ENCODE results near the gene HEPN1. TPM values are rescaled to one million over a fixed set of nuclear protein-coding genes. Genes with fewer than 3 reads are reported as not detected.

HEPN1 gene
- total and polyA plus RNA-seq, 2 of the 8 experiments (the other 6 are each of a cell fraction or from before 2014, with no cell fraction given), result not detected

GRCh38 chr11:124892750-124893454, 26.1 kb upstream of the HEPN1 start:
- Histone ChIP-seq H3K14ac (ENCODE audit: insufficient read length) (no peak overlapping the region), H3K36me3 (ENCODE audit: control insufficient read depth in 2 of 4, insufficient read depth in 4 of 4, low read length in 3 of 4) (no peaks in the 10 kb centered on the region), H3K9me3 (ENCODE audit: insufficient read depth in 2 of 2, low read depth in 1 of 2, low read length in 1 of 2) (no peaks in the 10 kb centered on the region), H3K79me2 (ENCODE audit: control insufficient read depth in 1 of 2, insufficient read depth in 2 of 2, low read length in 2 of 2) (no peaks in the 10 kb centered on the region), H3K56ac (replicated peaks; ENCODE audit: insufficient read length, low read depth, low read length) (no peak overlapping the region), H3K27me3 (replicated peaks in 1 of 4; ENCODE audit: control insufficient read depth in 3 of 4, extremely low read depth in 1 of 4, insufficient read depth in 3 of 4, low read length in 3 of 4) (peaks cover 0 to 3% (median under 1%) of the 10 kb centered on the region in 4 experiments; a peak in 2 of 7 replicates), H2BK5ac (ENCODE audit: low read depth, low read length) (no peak overlapping the region), H2AK5ac (ENCODE audit: low read depth, low read length) (no peak overlapping the region), H3K4ac (replicated peaks; ENCODE audit: insufficient read length, low read depth, low read length) (no peak overlapping the region), H2BK120ac (replicated peaks; ENCODE audit: low read depth, low read length) (no peak overlapping the region), H3K4me3 (ENCODE audit: extremely low read depth in 1 of 4, insufficient read depth in 2 of 4, low read depth in 3 of 4, low read length in 4 of 4) (no peak overlapping the region), H3K4me2 (ENCODE audit: insufficient read depth in 1 of 2, low read depth in 2 of 2, low read length in 2 of 2) (no peak overlapping the region), H4K91ac (replicated peaks; ENCODE audit: insufficient read length, low read length) (no peak overlapping the region), H3K27ac (ENCODE audit: low read depth, low read length) (no peak overlapping the region), H4K8ac (ENCODE audit: extremely low read depth, insufficient read depth, low read length) (no peak overlapping the region), H2BK20ac (ENCODE audit: low read length) (no peak overlapping the region), H4K5ac (ENCODE audit: insufficient read length, low read depth, low read length) (no peak overlapping the region), H4K20me1 (replicated peaks in 1 of 2; ENCODE audit: control insufficient read depth in 1 of 2, insufficient read depth in 2 of 2, low read length in 2 of 2) (no peaks in the 10 kb centered on the region), H3K4me1 (replicated peaks in 1 of 4; ENCODE audit: control insufficient read depth in 3 of 4, insufficient read depth in 4 of 4, low read length in 3 of 4) (no peaks in the 10 kb centered on the region), H2BK15ac (ENCODE audit: low read length) (no peak overlapping the region), H3K23me2 (ENCODE audit: low read depth, low read length) (no peaks in the 10 kb centered on the region), H2AFZ (ENCODE audit: low read length) (no peak overlapping the region), H2BK12ac (ENCODE audit: low read depth, low read length) (no peak overlapping the region), H3K79me1 (ENCODE audit: low read depth, low read length) (no peaks in the 10 kb centered on the region), H3K18ac (ENCODE audit: extremely low read depth, low read length) (no peak overlapping the region), H3K23ac (ENCODE audit: insufficient read length) (no peak overlapping the region), H3K9ac (replicated peaks in 1 of 4; ENCODE audit: extremely low read depth in 1 of 4, low read depth in 3 of 4, low read length in 3 of 4) (no peak overlapping the region)
- FAIRE-seq (no peak), DNase-seq (ENCODE audit: low read depth in 1 of 2, low spot score in 2 of 2) (no peak)
- ChIA-PET CTCF (ENCODE audit: partially characterized antibody) (interaction anchor here (0.6 to 4.8 kb wide), 10 partner anchors 15 to 1000 kb away, joined by 3 to 22 read pairs (median 4); no protein-coding TSS in a partner anchor), POLR2A (ENCODE audit: partially characterized antibody) (interaction anchor here (1.5 to 1.8 kb wide), 2 partner anchors 11 to 17 kb away, joined by 3 to 7 read pairs; no protein-coding TSS in a partner anchor)
- WGBS, 2 experiments (ENCODE audit: extremely low coverage in 1 of 2, insufficient coverage in 1 of 2, insufficient read length in 1 of 2, insufficient replicate concordance in 2 of 2, low coverage in 1 of 2, low lambda C conversion rate in 2 of 2, missing lambda C conversion rate in 1 of 2), result 85% methylated on average over 9 of the region's 9 CpGs; no CpG with 5 or more reads in 1 of the 2 experiments
- TF ChIP-seq, protein P1, sequence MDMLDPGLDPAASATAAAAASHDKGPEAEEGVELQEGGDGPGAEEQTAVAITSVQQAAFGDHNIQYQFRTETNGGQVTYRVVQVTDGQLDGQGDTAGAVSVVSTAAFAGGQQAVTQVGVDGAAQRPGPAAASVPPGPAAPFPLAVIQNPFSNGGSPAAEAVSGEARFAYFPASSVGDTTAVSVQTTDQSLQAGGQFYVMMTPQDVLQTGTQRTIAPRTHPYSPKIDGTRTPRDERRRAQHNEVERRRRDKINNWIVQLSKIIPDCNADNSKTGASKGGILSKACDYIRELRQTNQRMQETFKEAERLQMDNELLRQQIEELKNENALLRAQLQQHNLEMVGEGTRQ (IDR thresholded peaks at IDR 0.05; ENCODE audit: low read length), result no peak
- TF ChIP-seq RXRA (IDR thresholded peaks at IDR 0.05; ENCODE audit: insufficient read depth, low read depth, low read length) (no peak), ATF2 (IDR thresholded peaks at IDR 0.05; ENCODE audit: low read length) (no peak), SP4 (IDR thresholded peaks at IDR 0.05; ENCODE audit: low read length) (no peak), POLR2AphosphoS5 (IDR thresholded peaks at IDR 0.05; ENCODE audit: low read depth, low read length) (no peak), SAP30 (IDR thresholded peaks at IDR 0.05; ENCODE audit: insufficient read depth, insufficient replicate concordance, low read length) (no peak), EGR1 (IDR thresholded peaks at IDR 0.05; ENCODE audit: borderline replicate concordance, low read depth, low read length) (no peak), CEBPB (IDR thresholded peaks at IDR 0.05; ENCODE audit: low read depth, low read length) (no peak)
- TF ChIP-seq, protein P2, sequence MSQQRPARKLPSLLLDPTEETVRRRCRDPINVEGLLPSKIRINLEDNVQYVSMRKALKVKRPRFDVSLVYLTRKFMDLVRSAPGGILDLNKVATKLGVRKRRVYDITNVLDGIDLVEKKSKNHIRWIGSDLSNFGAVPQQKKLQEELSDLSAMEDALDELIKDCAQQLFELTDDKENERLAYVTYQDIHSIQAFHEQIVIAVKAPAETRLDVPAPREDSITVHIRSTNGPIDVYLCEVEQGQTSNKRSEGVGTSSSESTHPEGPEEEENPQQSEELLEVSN (IDR thresholded peaks at IDR 0.05), result no peak
